Mesothelial cell of epicardium (in vitro differentiated cells): Measurements from ENCODE around the gene PJA2. TPM values are rescaled to one million over a fixed set of nuclear protein-coding genes. Genes with fewer than 3 reads are reported as not detected.

Experiments
- DNase-seq, 2 experiments: peaks; one replicate each; pipeline ENCODE4 v3.0.0; 2021; ENCODE audit warnings: low spot score in 2 of 2; ENCODE audit not compliant: unreplicated experiment in 2 of 2
- H3K27ac Mint-ChIP-seq: 2 replicates; pipeline ENCODE4 v1.8.0; 2021; ENCODE audit warnings: mixed read lengths
- H3K27me3 Mint-ChIP-seq: 2 replicates; pipeline ENCODE4 v1.8.0; 2021; ENCODE audit warnings: low read depth, mixed read lengths
- H3K36me3 Mint-ChIP-seq: 2 replicates; pipeline ENCODE4 v1.8.0; 2021; ENCODE audit warnings: mixed read lengths
- H3K4me1 Mint-ChIP-seq: 2 replicates; pipeline ENCODE4 v1.8.0; 2021; ENCODE audit warnings: mixed read lengths
- H3K4me3 Mint-ChIP-seq: 2 replicates; pipeline ENCODE4 v1.8.0; 2021; ENCODE audit warnings: mild to moderate bottlenecking, moderate library complexity, mixed read lengths
- H3K9me3 Mint-ChIP-seq: 2 replicates; pipeline ENCODE4 v1.8.0; 2021; ENCODE audit warnings: mixed read lengths
- total RNA-seq: library from RNA; stranded (reverse); gene quantifications from 3 replicates; pipeline ENCODE4 v1.2.1, GENCODE V29; 2021
- TF ChIP-seq, protein P1 (sequence below): fragments of 200-600 bp; sonication (generic); IDR thresholded peaks from one replicate; pipeline ENCODE4 v1.5.0; 2021; ENCODE audit warnings: antibody characterized with exemption; ENCODE audit not compliant: unreplicated experiment

Gene PJA2
- total RNA-seq, 1 donor from 2014 or later: 69.2 TPM

DNA sequence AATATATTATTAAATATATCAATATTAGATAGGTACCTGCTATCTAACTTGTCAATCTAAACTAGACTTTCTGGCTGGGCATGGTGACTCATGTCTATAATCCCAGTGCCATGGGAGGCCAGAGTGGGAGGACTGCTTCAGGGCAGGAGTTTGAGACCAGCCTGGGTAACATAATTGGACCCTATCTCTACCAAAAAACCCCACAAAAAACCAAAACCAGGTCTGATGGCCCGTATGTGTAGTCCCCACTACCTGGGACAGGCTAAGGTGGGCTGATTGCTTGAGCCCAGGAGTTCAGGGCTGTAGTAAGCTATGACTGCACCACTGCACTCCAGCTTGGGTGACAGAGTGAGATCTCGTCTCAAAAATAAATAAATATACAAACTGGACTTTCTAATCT is 55.0 kb downstream of the PJA2 start:
- DNase-seq: no peak
- Mint-ChIP-seq H3K27ac (no peak overlapping the region), H3K36me3 (peaks cover 23% of the 10 kb centered on the region), H3K27me3 (no peaks in the 10 kb centered on the region), H3K9me3 (no peaks in the 10 kb centered on the region), H3K4me1 (no peaks in the 10 kb centered on the region), H3K4me3 (no peak overlapping the region)
- TF ChIP-seq, protein P1, sequence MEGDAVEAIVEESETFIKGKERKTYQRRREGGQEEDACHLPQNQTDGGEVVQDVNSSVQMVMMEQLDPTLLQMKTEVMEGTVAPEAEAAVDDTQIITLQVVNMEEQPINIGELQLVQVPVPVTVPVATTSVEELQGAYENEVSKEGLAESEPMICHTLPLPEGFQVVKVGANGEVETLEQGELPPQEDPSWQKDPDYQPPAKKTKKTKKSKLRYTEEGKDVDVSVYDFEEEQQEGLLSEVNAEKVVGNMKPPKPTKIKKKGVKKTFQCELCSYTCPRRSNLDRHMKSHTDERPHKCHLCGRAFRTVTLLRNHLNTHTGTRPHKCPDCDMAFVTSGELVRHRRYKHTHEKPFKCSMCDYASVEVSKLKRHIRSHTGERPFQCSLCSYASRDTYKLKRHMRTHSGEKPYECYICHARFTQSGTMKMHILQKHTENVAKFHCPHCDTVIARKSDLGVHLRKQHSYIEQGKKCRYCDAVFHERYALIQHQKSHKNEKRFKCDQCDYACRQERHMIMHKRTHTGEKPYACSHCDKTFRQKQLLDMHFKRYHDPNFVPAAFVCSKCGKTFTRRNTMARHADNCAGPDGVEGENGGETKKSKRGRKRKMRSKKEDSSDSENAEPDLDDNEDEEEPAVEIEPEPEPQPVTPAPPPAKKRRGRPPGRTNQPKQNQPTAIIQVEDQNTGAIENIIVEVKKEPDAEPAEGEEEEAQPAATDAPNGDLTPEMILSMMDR: no peak

DNA sequence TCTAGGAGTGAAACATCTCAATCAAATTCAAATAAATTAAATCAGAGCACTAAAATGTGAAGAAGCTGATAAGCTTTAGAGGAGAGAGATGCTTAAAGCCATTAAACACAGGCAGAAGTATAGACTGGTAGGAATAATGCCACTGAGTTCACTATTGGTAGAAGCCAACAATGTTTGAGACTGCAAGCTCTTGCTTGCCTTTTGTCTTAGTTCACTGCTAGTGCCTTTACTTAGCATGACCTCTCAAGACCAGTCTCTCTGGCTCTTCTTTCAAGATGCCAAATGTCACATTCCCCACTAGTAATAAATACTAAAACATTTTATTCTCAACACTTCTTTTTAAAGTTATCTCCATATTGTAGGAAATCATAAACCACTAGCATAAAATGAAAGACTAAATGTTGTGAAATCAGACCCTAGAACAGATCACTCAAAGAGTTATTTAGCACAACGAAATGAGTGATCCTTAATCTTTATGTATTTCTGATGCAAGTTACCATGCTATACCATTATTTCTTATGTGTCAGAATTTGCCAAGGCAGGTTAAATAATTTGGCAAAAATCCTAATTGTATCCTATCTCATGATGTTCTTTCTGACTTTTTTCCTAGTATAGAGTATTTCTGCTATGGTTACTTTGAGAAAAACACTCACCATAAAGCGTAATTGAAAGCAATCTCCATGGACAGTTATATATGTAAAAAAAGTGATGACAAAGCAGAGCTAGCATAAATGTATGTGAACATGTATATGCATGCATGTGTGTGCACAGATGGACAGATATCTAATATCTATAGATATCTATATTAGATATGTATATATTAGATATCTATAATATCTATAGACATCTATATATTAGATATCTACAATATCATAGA is 57.5 kb downstream of the PJA2 start:
- Mint-ChIP-seq H3K27ac (no peak overlapping the region), H3K4me3 (no peak overlapping the region), H3K36me3 (peaks cover 5% of the 10 kb centered on the region), H3K9me3 (no peaks in the 10 kb centered on the region), H3K27me3 (no peaks in the 10 kb centered on the region), H3K4me1 (no peaks in the 10 kb centered on the region)
- TF ChIP-seq, protein P1: no peak
- DNase-seq: no peak

DNA sequence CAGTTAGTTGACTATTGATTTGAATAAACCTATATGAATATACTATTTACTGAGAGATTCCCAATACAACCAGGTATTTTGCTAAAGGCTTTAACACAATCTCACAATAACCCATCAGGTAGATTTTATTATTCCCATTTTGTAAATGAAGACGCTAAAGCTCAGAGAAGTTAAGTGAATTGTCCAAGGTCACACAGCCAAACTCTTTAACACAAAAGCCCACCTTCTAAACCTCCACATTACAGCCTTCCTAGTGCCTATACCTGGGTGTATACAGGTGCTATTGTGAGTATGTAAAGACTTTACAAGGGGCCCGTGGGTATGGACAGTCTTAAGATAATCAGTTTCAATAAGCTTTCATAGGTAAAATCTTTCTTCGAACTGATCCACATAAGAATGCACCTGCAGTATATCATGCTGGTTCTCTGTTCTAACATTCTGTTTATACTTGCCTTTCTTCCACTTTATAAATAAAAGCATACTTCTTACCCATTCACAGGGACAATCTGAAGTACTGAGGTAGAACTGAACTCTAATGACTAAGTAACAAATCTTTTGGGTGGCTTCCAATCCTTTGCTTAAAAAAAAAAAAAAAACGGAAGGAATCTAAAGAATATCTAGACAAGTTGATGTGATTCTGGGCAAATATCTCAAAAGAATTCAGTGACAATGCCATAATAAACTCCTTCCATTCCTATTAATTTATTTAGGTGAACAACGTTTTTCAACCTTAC is 59.1 kb downstream of the PJA2 start:
- H3K27me3 Mint-ChIP-seq: no peaks in the 10 kb centered on the region
- H3K4me3 Mint-ChIP-seq: no peak overlapping the region
- H3K27ac Mint-ChIP-seq: no peak overlapping the region
- peaks cover 12% of the 10 kb centered on the region for H3K36me3 Mint-ChIP-seq
- no peak for DNase-seq
- H3K4me1 Mint-ChIP-seq: no peaks in the 10 kb centered on the region
- H3K9me3 Mint-ChIP-seq: no peaks in the 10 kb centered on the region
- TF ChIP-seq, protein P1: no peak

DNA sequence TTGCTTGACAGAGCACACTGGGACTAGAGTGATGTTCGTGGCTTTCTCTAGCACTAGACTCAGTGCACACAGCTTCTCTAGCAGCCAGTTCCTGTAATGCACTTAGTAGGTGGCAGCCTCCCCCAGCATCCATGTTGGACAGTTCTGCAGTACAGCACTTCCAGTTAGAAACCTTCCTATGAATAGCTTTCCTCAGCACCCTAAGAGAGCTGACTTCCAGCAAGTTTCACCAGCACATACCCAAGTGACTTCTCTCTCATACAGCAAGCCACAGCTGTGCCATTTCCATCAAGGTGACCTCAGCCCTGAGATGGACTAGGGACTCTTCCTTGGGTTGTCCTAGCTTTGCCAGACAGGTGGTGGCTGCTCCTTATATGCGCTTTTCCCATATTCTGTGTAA is 60.4 kb downstream of the PJA2 start:
- Mint-ChIP-seq H3K36me3 (peaks cover 17% of the 10 kb centered on the region), H3K4me1 (no peaks in the 10 kb centered on the region), H3K27ac (no peak overlapping the region), H3K27me3 (no peaks in the 10 kb centered on the region), H3K4me3 (no peak overlapping the region), H3K9me3 (no peaks in the 10 kb centered on the region)
- TF ChIP-seq, protein P1: no peak
- DNase-seq: no peak

- no peaks in the 10 kb centered on the region for H3K9me3 Mint-ChIP-seq
- DNase-seq: no peak
- TF ChIP-seq, protein P1: no peak
- no peak overlapping the region for H3K4me3 Mint-ChIP-seq
- H3K27me3 Mint-ChIP-seq: no peaks in the 10 kb centered on the region
- H3K27ac Mint-ChIP-seq: no peak overlapping the region
- H3K4me1 Mint-ChIP-seq: no peaks in the 10 kb centered on the region
- H3K36me3 Mint-ChIP-seq: peaks cover 21% of the 10 kb centered on the region
Measured at GRCh38 chr5:109347252-109347888, 62.4 kb downstream of the PJA2 start.
